SK-N-SH (cell line): ENCODE data around the gene RPA1.

Experiments
- EZH2phosphoT487 ChIP-seq: fragments of 200-600 bp; sonication (generic); IDR thresholded peaks from 2 replicates; pipeline ENCODE4 v1.6.1; 2017; ENCODE audit warnings: low read depth, mixed run types, mild to moderate bottlenecking, antibody characterized with exemption, moderate library complexity, borderline replicate concordance
- POLR2AphosphoS5 ChIP-seq: IDR thresholded peaks from 2 replicates; pipeline ENCODE4 v1.6.1; 2012; ENCODE audit warnings: low read depth, low read length
- RAD21 ChIP-seq: IDR thresholded peaks from 2 replicates; pipeline ENCODE4 v1.6.1; 2012; ENCODE audit warnings: mild to moderate bottlenecking, low read length
- TAF1 ChIP-seq: IDR thresholded peaks from 2 replicates; pipeline ENCODE4 v1.6.1; 2012; ENCODE audit warnings: low read depth, mild to moderate bottlenecking, low read length, moderate library complexity, borderline replicate concordance
- TF ChIP-seq, protein P1 (sequence below): fragments of 200-600 bp; sonication (generic); IDR thresholded peaks from 2 replicates; pipeline ENCODE4 v1.6.1; 2017; ENCODE audit warnings: antibody characterized with exemption, mild to moderate bottlenecking, moderate library complexity

DNA sequence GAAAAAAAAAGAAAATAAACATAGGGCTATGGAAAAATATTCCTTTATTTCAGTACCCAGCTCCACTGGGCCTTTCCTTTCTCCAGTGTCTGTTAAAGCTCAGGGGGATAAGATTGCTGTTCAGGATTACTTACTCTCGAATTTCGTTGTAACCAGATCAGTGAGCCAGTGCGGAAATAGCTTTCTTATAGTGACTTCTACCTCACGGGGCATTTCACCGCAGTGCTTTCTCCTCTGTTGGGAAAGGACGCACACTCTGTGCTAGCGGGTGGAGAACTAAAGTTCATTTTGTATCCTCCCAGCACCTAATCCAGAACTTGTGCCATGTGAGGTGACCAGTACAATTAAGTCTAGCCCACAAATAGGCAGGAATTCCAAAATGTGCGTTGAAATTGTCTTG is 38.3 kb downstream of the RPA1 start:
- TF ChIP-seq EZH2phosphoT487: no peak
- TF ChIP-seq, protein P1, sequence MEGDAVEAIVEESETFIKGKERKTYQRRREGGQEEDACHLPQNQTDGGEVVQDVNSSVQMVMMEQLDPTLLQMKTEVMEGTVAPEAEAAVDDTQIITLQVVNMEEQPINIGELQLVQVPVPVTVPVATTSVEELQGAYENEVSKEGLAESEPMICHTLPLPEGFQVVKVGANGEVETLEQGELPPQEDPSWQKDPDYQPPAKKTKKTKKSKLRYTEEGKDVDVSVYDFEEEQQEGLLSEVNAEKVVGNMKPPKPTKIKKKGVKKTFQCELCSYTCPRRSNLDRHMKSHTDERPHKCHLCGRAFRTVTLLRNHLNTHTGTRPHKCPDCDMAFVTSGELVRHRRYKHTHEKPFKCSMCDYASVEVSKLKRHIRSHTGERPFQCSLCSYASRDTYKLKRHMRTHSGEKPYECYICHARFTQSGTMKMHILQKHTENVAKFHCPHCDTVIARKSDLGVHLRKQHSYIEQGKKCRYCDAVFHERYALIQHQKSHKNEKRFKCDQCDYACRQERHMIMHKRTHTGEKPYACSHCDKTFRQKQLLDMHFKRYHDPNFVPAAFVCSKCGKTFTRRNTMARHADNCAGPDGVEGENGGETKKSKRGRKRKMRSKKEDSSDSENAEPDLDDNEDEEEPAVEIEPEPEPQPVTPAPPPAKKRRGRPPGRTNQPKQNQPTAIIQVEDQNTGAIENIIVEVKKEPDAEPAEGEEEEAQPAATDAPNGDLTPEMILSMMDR: no peak
- TF ChIP-seq POLR2AphosphoS5: no peak
- no peak for TF ChIP-seq RAD21
- no peak for TF ChIP-seq TAF1
